T-helper 17 cell (primary cell): ENCODE results near the gene FRMPD4. TPM values are rescaled to one million over a fixed set of nuclear protein-coding genes. Genes with fewer than 3 reads are reported as not detected.
"Not testable (repeated sequence)": the region's sequence is repeated elsewhere in the genome, so short reads cannot be mapped to it uniquely, and the experiment has no call there.

ENCODE experiments used
- ATAC-seq: fragments of 150-1000 bp; cut with Tn5 transposase; 2 replicates; pipeline ENCODE4 v1.10.0; 2021; ENCODE audit warnings: mild to moderate bottlenecking, moderate library complexity
- DNase-seq, 3 donors: peaks; one replicate each; pipeline versions ENCODE4 v3.0.0 to v3.0.0-alpha.2; 2020 to 2021
- H3K9me3 ChIP-seq: one replicate; pipeline ENCODE4 v1.7.0; 2013; ENCODE audit warnings: low read length, mild to moderate bottlenecking; ENCODE audit not compliant: control insufficient read depth, poor library complexity, severe bottlenecking
- H3K27ac Mint-ChIP-seq: one replicate; pipeline ENCODE4 v1.8.0; 2022; ENCODE audit warnings: mild to moderate bottlenecking, moderate library complexity, mixed read lengths
- H3K27me3 Mint-ChIP-seq: one replicate; pipeline ENCODE4 v1.8.0; 2022; ENCODE audit warnings: mixed read lengths
- H3K36me3 Mint-ChIP-seq: one replicate; pipeline ENCODE4 v1.8.0; 2022; ENCODE audit warnings: low read depth, mixed read lengths
- H3K4me1 Mint-ChIP-seq: one replicate; pipeline ENCODE4 v1.8.0; 2022; ENCODE audit warnings: mild to moderate bottlenecking, mixed read lengths
- H3K4me3 Mint-ChIP-seq: one replicate; pipeline ENCODE4 v1.8.0; 2022; ENCODE audit warnings: mild to moderate bottlenecking, moderate library complexity, mixed read lengths
- total RNA-seq, 4 donors: library from RNA in 2 of 4; stranded (reverse) in 2 of 4; gene quantifications; one replicate each; pipeline ENCODE4 v1.2.3 and lab custom pipeline; 2022 to 2026

Gene FRMPD4
- total RNA-seq, 2 donors from 2014 or later: not detected

DNA sequence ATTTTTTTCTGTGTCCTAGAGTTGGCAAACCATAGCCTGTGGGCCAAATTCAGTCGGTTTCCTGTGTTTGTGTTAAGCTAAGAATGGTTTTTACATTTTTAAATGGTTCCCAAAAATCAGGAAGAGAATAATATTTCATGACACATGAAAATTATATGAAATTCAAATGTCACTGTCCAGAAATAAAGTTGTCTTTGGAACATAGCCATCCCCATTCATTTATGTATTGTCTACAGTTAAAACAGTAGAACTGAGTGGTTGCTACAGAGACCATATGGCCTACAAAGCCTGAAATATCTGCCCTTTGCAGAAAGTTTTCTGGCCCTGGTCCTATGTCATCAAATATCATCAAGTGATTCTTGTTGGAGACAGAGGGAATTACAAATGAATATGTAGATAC is 15.5 kb downstream of the FRMPD4 start:
- no peaks in the 10 kb centered on the region for H3K27me3 Mint-ChIP-seq
- no peak overlapping the region for H3K4me3 Mint-ChIP-seq
- no peak overlapping the region for H3K27ac Mint-ChIP-seq
- no peaks in the 10 kb centered on the region for H3K36me3 Mint-ChIP-seq
- peaks cover 2% of the 10 kb centered on the region for H3K9me3 ChIP-seq
- no peak for DNase-seq
- ATAC-seq: no peak
- no peaks in the 10 kb centered on the region for H3K4me1 Mint-ChIP-seq

DNA sequence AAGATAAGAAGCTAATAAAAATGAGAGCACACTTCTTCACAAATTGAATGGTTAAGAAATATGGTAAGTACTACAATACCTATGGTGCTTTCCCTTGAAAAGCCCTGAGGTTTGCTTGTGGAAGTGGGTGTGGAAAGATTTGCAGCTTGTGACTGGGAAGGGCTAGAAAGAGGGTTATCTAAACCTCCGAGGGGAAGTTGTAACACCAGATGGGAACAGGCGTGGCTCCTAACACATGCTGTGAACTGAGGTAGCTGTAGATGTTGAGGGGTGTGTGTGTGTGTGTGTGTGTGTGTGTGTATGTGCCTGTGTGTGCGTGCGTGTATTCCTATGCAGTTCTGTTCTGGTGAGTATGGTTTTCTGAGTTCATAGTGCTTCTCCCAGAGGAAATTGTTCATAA is 21.5 kb downstream of the FRMPD4 start:
- Mint-ChIP-seq H3K27me3 (no peaks in the 10 kb centered on the region), H3K36me3 (no peaks in the 10 kb centered on the region), H3K4me1 (no peaks in the 10 kb centered on the region), H3K4me3 (no peak overlapping the region), H3K27ac (no peak overlapping the region)
- ATAC-seq: no peak
- H3K9me3 ChIP-seq: peaks cover 2% of the 10 kb centered on the region
- DNase-seq: no peak

DNA sequence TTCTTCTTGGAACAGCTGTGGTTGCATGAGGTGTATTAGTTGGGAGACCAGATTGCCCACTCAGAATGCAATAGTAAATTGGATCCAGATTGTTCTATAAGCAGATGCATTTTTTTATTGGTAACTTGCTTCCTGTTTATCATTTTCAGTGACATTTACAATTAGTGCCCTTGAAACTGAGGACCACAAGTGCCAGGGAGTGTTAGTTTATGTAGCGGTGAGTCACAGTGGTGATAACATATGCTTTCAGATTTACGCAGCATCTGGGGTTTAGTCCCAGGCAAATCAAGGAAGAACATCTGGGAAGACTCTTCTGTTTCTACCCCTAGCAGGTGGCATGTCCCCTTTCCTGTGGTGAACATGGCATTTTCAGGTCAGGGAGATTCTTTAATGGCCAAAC is 24.1 kb downstream of the FRMPD4 start:
- H3K9me3 ChIP-seq: no peaks in the 10 kb centered on the region
- Mint-ChIP-seq H3K4me1 (no peaks in the 10 kb centered on the region), H3K27ac (no peak overlapping the region), H3K27me3 (no peaks in the 10 kb centered on the region), H3K4me3 (no peak overlapping the region), H3K36me3 (no peaks in the 10 kb centered on the region)
- DNase-seq (no peak), ATAC-seq (no peak)

DNA sequence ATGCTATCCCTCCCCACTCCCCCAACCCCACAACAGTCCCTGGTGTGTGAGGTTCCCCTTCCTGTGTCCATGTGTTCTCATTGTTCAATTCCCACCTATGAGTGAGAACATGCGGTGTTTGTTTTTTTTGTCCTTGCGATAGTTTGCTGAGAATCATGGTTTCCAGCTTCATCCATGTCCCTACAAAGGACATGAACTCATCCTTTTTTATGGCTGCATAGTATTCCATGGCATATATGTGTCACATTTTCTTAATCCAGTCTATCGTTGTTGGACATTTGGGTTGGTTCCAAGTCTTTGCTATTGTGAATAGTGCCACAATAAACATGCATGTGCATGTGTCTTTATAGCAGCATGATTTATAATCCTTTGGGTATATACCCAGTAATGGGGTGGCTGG is 25.9 kb downstream of the FRMPD4 start:
- H3K27ac Mint-ChIP-seq, H3K9me3 ChIP-seq, H3K36me3 Mint-ChIP-seq, ATAC-seq, H3K4me1 Mint-ChIP-seq, H3K4me3 Mint-ChIP-seq, DNase-seq, H3K27me3 Mint-ChIP-seq: not testable (repeated sequence)

DNA sequence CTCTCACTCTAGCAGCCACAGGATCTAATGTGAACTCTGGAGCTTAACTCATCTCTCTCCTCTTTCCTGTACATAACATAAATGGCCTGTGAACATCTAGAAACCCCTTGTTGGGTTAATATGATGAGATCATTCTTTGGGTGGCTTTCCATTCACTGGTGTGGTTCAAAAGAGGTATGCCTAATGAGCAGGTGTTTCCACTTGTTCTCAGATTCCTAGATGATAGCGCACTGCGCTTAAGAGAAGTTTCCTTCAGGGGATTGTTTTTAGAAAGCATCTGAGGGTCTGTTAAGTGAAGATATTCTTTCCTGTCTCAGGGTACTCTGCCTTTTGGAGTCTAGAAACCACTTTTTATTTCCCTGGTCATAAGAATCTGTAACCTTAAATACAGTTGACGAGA is 32.5 kb downstream of the FRMPD4 start:
- Mint-ChIP-seq H3K36me3 (no peaks in the 10 kb centered on the region), H3K4me1 (no peaks in the 10 kb centered on the region), H3K4me3 (no peak overlapping the region), H3K27ac (no peak overlapping the region), H3K27me3 (no peaks in the 10 kb centered on the region)
- DNase-seq (no peak), ATAC-seq (no peak)
- no peaks in the 10 kb centered on the region for H3K9me3 ChIP-seq

DNA sequence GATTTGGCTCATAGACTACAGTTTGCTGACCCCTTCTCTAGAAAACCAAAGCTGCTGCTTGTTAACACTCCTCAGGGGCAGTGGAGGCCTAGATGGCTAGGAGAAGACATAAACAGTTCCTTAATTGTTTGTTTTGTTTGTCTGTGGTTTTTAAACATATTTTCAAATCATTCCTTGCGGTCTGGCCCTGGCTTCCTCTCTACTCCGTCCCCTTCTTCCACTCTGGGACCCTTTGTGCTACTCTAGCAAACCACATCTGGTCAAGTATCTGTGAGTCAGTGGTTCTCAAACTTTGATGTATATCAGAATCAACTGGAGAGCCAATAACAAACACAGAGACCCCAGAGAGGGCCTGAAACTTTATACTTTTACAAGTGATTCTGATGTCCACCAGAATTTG is 36.1 kb downstream of the FRMPD4 start:
- Mint-ChIP-seq H3K4me1 (no peaks in the 10 kb centered on the region), H3K27ac (no peak overlapping the region), H3K4me3 (no peak overlapping the region), H3K27me3 (no peaks in the 10 kb centered on the region), H3K36me3 (no peaks in the 10 kb centered on the region)
- no peaks in the 10 kb centered on the region for H3K9me3 ChIP-seq
- DNase-seq: no peak
- ATAC-seq: no peak

DNA sequence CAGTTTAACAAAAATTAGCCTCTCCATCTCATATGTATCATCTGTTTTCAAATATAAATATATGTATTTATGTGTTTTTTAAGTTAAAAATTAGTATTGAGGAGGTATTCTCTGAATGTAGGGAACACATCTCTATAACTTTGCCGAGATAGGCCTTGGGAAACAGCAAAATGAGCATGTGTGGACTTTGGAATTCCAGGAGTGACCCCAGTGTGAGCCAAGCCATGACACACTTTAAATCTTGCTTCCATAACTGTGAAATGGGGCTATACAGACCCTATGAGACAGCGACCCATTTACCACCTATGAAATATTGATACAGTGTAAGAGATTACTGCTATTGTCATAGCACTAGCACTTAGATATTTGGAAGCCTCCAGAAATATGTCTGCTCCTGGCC is 58.8 kb downstream of the FRMPD4 start:
- no peaks in the 10 kb centered on the region for H3K36me3 Mint-ChIP-seq
- no peak overlapping the region for H3K27ac Mint-ChIP-seq
- DNase-seq: no peak
- no peak overlapping the region for H3K4me3 Mint-ChIP-seq
- no peaks in the 10 kb centered on the region for H3K4me1 Mint-ChIP-seq
- no peaks in the 10 kb centered on the region for H3K27me3 Mint-ChIP-seq
- no peak for ATAC-seq
- no peaks in the 10 kb centered on the region for H3K9me3 ChIP-seq

DNA sequence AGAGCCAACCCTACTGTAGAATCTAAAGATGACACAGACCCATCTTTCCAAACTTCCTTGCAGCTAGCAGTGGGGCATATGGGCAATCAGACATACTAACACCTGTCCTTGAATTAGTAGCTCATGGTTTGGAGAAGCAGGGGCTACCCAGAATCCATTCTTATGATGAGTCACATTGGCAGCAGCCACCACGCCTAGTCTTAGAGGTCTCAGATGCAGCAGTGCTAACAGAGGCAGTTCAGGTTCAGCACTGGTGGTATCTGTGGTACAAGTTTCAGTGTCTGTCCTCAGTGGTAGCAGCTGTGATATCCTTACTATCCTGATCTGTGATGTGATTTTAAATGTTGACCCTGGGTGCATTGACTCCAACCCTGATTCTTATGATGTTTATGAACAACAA is 68.1 kb downstream of the FRMPD4 start:
- Mint-ChIP-seq H3K4me1 (no peaks in the 10 kb centered on the region), H3K27ac (no peak overlapping the region), H3K36me3 (no peaks in the 10 kb centered on the region), H3K4me3 (no peak overlapping the region), H3K27me3 (peaks cover 5% of the 10 kb centered on the region)
- no peak for DNase-seq
- no peaks in the 10 kb centered on the region for H3K9me3 ChIP-seq
- ATAC-seq: no peak

DNA sequence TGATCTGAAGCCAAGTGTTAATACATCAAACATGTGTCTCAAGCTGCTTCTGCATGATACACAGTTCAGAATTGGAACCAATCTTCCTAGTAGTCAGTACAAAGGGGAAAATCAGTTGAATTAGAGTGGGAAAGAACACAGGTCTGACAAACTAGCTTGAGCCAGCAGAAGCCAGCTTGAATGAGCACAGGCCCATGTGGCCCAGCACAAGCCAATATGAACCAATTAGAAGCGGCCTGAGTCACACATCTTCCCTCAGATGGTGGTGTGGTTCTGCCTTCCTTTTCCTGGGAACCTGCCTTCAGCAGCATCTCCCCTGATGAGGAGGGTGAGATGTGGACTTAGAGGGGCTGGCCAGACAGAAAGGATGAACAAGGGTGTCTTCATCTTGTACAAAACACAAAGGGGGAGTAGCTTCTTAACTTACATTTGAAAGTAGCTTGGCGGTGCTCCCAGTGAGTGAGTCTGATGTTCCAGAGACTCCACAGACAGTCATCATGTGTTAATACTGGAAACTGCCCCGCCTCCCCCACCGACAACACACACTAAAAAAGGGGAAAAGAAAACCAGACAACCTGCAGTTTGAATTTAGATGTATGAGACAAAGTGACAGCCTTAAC is 72.0 kb downstream of the FRMPD4 start:
- H3K4me3 Mint-ChIP-seq: no peak overlapping the region
- H3K4me1 Mint-ChIP-seq: no peaks in the 10 kb centered on the region
- no peaks in the 10 kb centered on the region for H3K36me3 Mint-ChIP-seq
- DNase-seq (no peak), ATAC-seq (no peak)
- no peaks in the 10 kb centered on the region for H3K9me3 ChIP-seq
- H3K27me3 Mint-ChIP-seq: peaks cover 5% of the 10 kb centered on the region
- H3K27ac Mint-ChIP-seq: no peak overlapping the region

DNA sequence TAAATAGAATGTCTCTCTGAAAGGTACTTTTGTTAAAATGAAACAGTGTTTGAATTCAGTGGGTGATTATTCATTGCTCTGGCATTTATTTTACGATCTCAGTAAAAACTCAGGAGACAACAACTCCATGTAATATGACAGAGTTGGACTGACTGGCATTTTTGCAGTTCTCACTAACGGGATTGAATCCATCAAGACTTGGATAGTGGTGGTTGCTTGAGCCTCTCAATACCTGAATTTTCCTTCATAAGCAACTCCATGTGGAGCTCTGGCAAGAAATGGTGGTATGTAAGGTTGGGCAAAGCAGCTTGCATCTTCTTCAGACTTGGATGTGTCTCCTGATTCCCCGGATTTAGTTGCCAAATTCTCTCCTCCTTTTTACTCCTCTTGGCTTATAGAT is 72.7 kb downstream of the FRMPD4 start:
- Mint-ChIP-seq H3K4me3 (no peak overlapping the region), H3K27me3 (peaks cover 5% of the 10 kb centered on the region), H3K27ac (no peak overlapping the region), H3K4me1 (no peaks in the 10 kb centered on the region), H3K36me3 (no peaks in the 10 kb centered on the region)
- no peak for DNase-seq
- no peak for ATAC-seq
- H3K9me3 ChIP-seq: no peaks in the 10 kb centered on the region

DNA sequence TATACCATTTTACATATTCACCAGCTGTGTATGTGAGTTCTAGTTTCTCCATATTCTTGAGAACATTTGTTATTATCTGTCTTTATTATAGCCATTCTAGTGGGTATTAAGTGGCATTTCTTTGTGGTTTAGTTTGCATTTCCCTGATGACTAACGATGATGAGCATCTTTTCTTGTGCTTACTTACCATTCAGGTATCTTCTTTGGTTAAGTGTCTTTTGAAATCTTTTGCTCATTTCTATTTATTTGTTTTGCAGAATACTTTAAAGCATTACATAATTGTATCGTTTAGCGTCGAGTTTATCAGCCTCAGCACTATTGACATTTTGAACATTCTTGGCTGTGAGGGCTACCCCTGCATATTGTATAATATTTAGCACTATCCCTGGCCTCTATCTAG is 85.4 kb downstream of the FRMPD4 start:
- H3K9me3 ChIP-seq: no peaks in the 10 kb centered on the region
- no peak overlapping the region for H3K4me3 Mint-ChIP-seq
- H3K4me1 Mint-ChIP-seq: no peaks in the 10 kb centered on the region
- ATAC-seq: no peak
- no peak overlapping the region for H3K27ac Mint-ChIP-seq
- no peaks in the 10 kb centered on the region for H3K36me3 Mint-ChIP-seq
- no peak for DNase-seq
- H3K27me3 Mint-ChIP-seq: no peaks in the 10 kb centered on the region

DNA sequence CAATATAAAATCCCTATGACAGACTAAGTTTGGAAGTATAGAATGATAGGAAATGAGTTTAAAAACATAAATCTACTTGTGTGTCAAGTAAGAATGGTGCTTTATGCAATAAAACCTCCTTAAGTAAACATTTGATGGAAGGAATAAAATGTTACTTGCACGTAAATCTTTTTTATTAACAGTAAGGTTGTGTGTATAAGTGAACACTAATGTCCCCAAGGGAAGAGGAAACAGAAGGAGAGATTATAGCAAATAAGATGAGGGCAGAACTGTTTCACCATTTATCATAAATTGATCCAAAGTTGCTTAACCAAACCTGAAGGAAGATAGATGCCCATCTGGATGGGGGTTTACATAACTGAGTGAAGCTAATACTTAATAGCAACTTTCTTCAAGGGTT is 86.8 kb downstream of the FRMPD4 start:
- ATAC-seq: no peak
- no peaks in the 10 kb centered on the region for H3K9me3 ChIP-seq
- DNase-seq: no peak
- Mint-ChIP-seq H3K4me1 (no peaks in the 10 kb centered on the region), H3K27me3 (no peaks in the 10 kb centered on the region), H3K4me3 (no peak overlapping the region), H3K36me3 (no peaks in the 10 kb centered on the region), H3K27ac (no peak overlapping the region)

DNA sequence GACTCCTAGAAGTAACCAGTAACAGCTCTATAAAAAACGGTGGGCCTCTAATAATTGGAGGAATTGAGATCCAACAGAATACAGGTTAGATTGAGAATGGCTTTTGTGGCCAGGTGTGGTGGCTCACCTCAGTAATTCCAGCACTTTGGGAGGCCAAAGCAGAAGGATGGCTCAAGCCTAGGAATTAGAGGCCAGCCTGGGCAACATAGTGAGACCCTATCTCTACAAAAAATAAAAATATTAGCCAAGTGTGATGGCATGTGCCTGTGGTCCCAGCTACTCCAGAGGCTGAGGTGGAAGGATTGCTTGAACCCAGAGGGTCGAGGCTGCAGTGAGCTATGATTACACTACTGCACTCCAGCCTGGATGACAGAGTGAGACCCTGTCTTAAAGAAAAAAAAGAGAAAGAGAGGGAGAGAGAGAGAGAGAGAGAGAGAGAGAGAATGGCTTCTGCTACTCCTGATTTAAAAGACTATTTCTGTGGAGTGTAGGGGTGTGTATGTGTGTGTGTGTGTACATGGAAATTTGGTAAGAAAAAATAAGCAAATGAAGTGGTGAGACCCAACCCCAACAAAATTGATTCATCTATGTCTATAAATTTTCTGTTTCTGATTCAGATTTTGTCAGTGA is 89.3 kb downstream of the FRMPD4 start:
- Mint-ChIP-seq H3K4me3 (no peak overlapping the region), H3K27me3 (no peaks in the 10 kb centered on the region), H3K36me3 (no peaks in the 10 kb centered on the region), H3K4me1 (no peaks in the 10 kb centered on the region), H3K27ac (no peak overlapping the region)
- no peaks in the 10 kb centered on the region for H3K9me3 ChIP-seq
- no peak for ATAC-seq
- no peak for DNase-seq

DNA sequence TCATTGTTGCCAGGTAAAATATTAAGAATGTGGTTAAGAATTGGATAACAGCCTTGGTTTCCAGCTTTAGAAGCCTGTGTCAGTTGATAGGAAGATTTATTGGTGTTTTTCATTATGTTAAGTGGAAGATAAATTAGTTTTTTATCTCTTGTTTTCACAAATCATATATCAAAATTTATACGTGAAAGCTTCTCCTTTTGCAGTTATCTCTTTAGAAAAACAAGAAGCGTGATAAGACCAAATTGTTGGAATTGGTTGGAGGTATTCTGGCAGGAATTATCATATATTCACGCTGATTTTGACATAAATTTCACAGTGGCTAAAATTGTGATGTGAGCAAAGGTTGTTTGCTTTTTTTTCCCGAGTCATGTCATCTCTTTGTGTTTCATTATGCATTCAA is 90.6 kb downstream of the FRMPD4 start:
- Mint-ChIP-seq H3K27me3 (no peaks in the 10 kb centered on the region), H3K4me1 (no peaks in the 10 kb centered on the region), H3K36me3 (no peaks in the 10 kb centered on the region), H3K4me3 (no peak overlapping the region), H3K27ac (no peak overlapping the region)
- H3K9me3 ChIP-seq: no peaks in the 10 kb centered on the region
- ATAC-seq (no peak), DNase-seq (no peak)
